OCI-LY1 (cell line): ENCODE measurements around the gene CLK3.

Experiments used
- H2AFZ ChIP-seq: fragments of 200-600 bp; sonication (generic), shearing (Covaris generic); 2 replicates; pipeline ENCODE4 v1.6.0; 2014; ENCODE audit warnings: antibody characterized with exemption, mild to moderate bottlenecking, low read length
- H3F3A ChIP-seq: fragments of 200-600 bp; sonication (generic), shearing (Covaris generic); 2 replicates; pipeline ENCODE4 v1.6.0; 2014; ENCODE audit warnings: mild to moderate bottlenecking, antibody characterized with exemption, low read length, moderate library complexity; ENCODE audit not compliant: insufficient read depth
- H3K27ac ChIP-seq: fragments of 200-600 bp; sonication (generic); 2 replicates; pipeline ENCODE4 v1.5.1; 2014; ENCODE audit warnings: low read length, mixed run types, mild to moderate bottlenecking, low read depth; ENCODE audit not compliant: poor library complexity, severe bottlenecking
- H3K27me3 ChIP-seq: fragments of 200-600 bp; sonication (generic); 2 replicates; pipeline ENCODE4 v1.6.0; 2014; ENCODE audit warnings: antibody characterized with exemption, mild to moderate bottlenecking, low read length, moderate library complexity; ENCODE audit not compliant: insufficient read depth
- H3K36me3 ChIP-seq: fragments of 200-600 bp; sonication (generic); 2 replicates; pipeline ENCODE4 v1.6.1; 2014; ENCODE audit warnings: mild to moderate bottlenecking, antibody characterized with exemption, low read length, moderate library complexity, mixed read lengths; ENCODE audit not compliant: insufficient read depth
- H3K4me1 ChIP-seq: fragments of 200-600 bp; sonication (generic); 2 replicates; pipeline ENCODE4 v1.5.1; 2014; ENCODE audit warnings: mild to moderate bottlenecking, low read length, moderate library complexity; ENCODE audit not compliant: insufficient read depth, severe bottlenecking
- H3K4me2 ChIP-seq: fragments of 200-600 bp; sonication (generic), shearing (Covaris generic); 2 replicates; pipeline ENCODE4 v1.6.1; 2014; ENCODE audit warnings: low read length
- H3K4me3 ChIP-seq: fragments of 200-600 bp; sonication (generic); 2 replicates; pipeline ENCODE4 v1.5.1; 2014; ENCODE audit warnings: low read length, low read depth, mild to moderate bottlenecking, mixed read lengths; ENCODE audit not compliant: poor library complexity, severe bottlenecking
- H3K79me2 ChIP-seq: fragments of 200-600 bp; shearing (Covaris generic); 2 replicates; pipeline ENCODE4 v1.6.1; 2016; ENCODE audit warnings: mixed run types, low read length, mixed read lengths; ENCODE audit not compliant: insufficient read depth
- H3K9ac ChIP-seq: fragments of 200-600 bp; sonication (generic), shearing (Covaris generic); 2 replicates; pipeline ENCODE4 v1.6.1; 2014; ENCODE audit warnings: mild to moderate bottlenecking, low read length, mixed read lengths
- H3K9me2 ChIP-seq: fragments of 200-600 bp; sonication (generic), shearing (Covaris generic); 2 replicates; pipeline ENCODE4 v1.6.1; 2014; ENCODE audit warnings: low read depth, mild to moderate bottlenecking, low read length, mixed read lengths
- H3K9me3 ChIP-seq: fragments of 200-600 bp; shearing (Covaris generic); 2 replicates; pipeline ENCODE4 v1.6.1; 2014; ENCODE audit warnings: low read length, mixed read lengths
- H4K20me1 ChIP-seq: fragments of 200-600 bp; sonication (generic), shearing (Covaris generic); 2 replicates; pipeline ENCODE4 v1.6.0; 2016; ENCODE audit warnings: mild to moderate bottlenecking, low read length; ENCODE audit not compliant: insufficient read depth
- CTCF ChIP-seq: fragments of 200-600 bp; sonication (generic), shearing (Covaris generic); IDR thresholded peaks from 2 replicates; pipeline ENCODE4 v1.5.1; 2017; ENCODE audit warnings: mild to moderate bottlenecking, antibody characterized with exemption, low read length, moderate library complexity, mixed read lengths
- EZH2 ChIP-seq: fragments of 200-600 bp; sonication (generic), shearing (Covaris generic); IDR thresholded peaks from 2 replicates; pipeline ENCODE4 v1.8.0; 2017; ENCODE audit warnings: borderline replicate concordance, mixed run types, mild to moderate bottlenecking, antibody characterized with exemption, low read length, moderate library complexity, mixed read lengths

The CLK3 gene

GRCh38 chr15:74613089-74613952 lies 2.3 kb upstream of the CLK3 start:
- Histone ChIP-seq H2AFZ (no peak overlapping the region), H3K9me2 (no peaks in the 10 kb centered on the region), H3K79me2 (peaks cover 25% of the 10 kb centered on the region), H3K9me3 (no peaks in the 10 kb centered on the region), H3K4me2 (no peak overlapping the region), H3K4me3 (no peak overlapping the region), H3K9ac (no peak overlapping the region), H3K36me3 (no peaks in the 10 kb centered on the region; the same call in 1 of the 2 replicates), H3K27ac (no peak overlapping the region), H4K20me1 (no peaks in the 10 kb centered on the region), H3F3A (no peaks in the 10 kb centered on the region), H3K4me1 (peaks cover 27% of the 10 kb centered on the region), H3K27me3 (no peaks in the 10 kb centered on the region)
- TF ChIP-seq CTCF: no peak
- TF ChIP-seq EZH2: no peak

- Histone ChIP-seq H3K4me2 (peak overlapping the region; percentile 67), H4K20me1 (no peaks in the 10 kb centered on the region), H3K9me2 (no peaks in the 10 kb centered on the region), H3K27me3 (no peaks in the 10 kb centered on the region), H3K4me1 (peaks cover 27% of the 10 kb centered on the region), H3K27ac (no peak overlapping the region), H2AFZ (no peak overlapping the region), H3K9ac (peak overlapping the region; percentile 59), H3K4me3 (peak overlapping the region; percentile 94), H3K79me2 (peaks cover 31% of the 10 kb centered on the region), H3K9me3 (no peaks in the 10 kb centered on the region), H3F3A (no peaks in the 10 kb centered on the region), H3K36me3 (no peaks in the 10 kb centered on the region; the same call in 1 of the 2 replicates)
- TF ChIP-seq CTCF: no peak
- no peak for TF ChIP-seq EZH2
Observed at GRCh38 chr15:74613953-74614743, 1.5 kb upstream of the CLK3 start.

- no peaks in the 10 kb centered on the region for H3K9me3 ChIP-seq
- no peaks in the 10 kb centered on the region for H4K20me1 ChIP-seq
- H3K27me3 ChIP-seq: no peaks in the 10 kb centered on the region
- peaks cover 27% of the 10 kb centered on the region for H3K4me1 ChIP-seq
- TF ChIP-seq CTCF: no peak
- TF ChIP-seq EZH2: no peak
- peak overlapping the region; percentile 94 for H3K4me3 ChIP-seq
- peaks cover 31% of the 10 kb centered on the region for H3K79me2 ChIP-seq
- no peak overlapping the region for H2AFZ ChIP-seq
- peak overlapping the region; percentile 97 for H3K9ac ChIP-seq
- no peaks in the 10 kb centered on the region for H3K9me2 ChIP-seq
- peak overlapping the region; percentile 88 for H3K27ac ChIP-seq
- peak overlapping the region; percentile 67 for H3K4me2 ChIP-seq
- H3F3A ChIP-seq: no peaks in the 10 kb centered on the region
- H3K36me3 ChIP-seq: peaks cover 7% of the 10 kb centered on the region; the same call in 1 of the 2 replicates
Observed at GRCh38 chr15:74614744-74615507, 710 bp upstream of the CLK3 start.
